ENCODE results near the gene EHF. TPM values are rescaled to one million over a fixed set of nuclear protein-coding genes. Genes with fewer than 3 reads are reported as not detected.

The EHF gene
- total and polyA plus RNA-seq, 2 of the 13 experiments (the other 11 are each of a cell fraction or from before 2014, with no cell fraction given), result 0.04 to 0.46 TPM

- TF ChIP-seq SKIL (CRISPR knock-in tag; IDR thresholded peaks at IDR 0.05; ENCODE audit: borderline replicate concordance) (no peak), HCFC1 (IDR thresholded peaks at IDR 0.05; ENCODE audit: low read depth, low read length) (peak; percentile 22; the same call in 1 of the 2 replicates), ZNF761 (CRISPR knock-in tag; conservative IDR thresholded peaks at IDR 0.05) (peak; percentile 35; the same call in 1 of the 2 replicates), SNAPC4 (CRISPR knock-in tag; IDR thresholded peaks at IDR 0.05) (0 out of 2 replicates have a peak, but pooled peaks have one; percentile 66), HOXA9 (CRISPR knock-in tag; IDR thresholded peaks at IDR 0.05; ENCODE audit: borderline replicate concordance) (no peak), ZSCAN5A (CRISPR knock-in tag; IDR thresholded peaks at IDR 0.05; ENCODE audit: borderline replicate concordance) (no peak), ZNF160 (CRISPR knock-in tag; IDR thresholded peaks at IDR 0.05) (0 out of 2 replicates have a peak, but pooled peaks have one; percentile 47), NCOA2 (CRISPR knock-in tag; IDR thresholded peaks at IDR 0.05) (peak; percentile 60), HMGA1 (CRISPR knock-in tag; conservative IDR thresholded peaks at IDR 0.05) (no peak), ZBTB14 (CRISPR knock-in tag; IDR thresholded peaks at IDR 0.05) (no peak), PLSCR1 (CRISPR knock-in tag; IDR thresholded peaks at IDR 0.05; ENCODE audit: borderline replicate concordance) (no peak), ZNF180 (CRISPR knock-in tag; IDR thresholded peaks at IDR 0.05; ENCODE audit: borderline replicate concordance, low read depth) (no peak), NFATC3 (CRISPR knock-in tag; IDR thresholded peaks at IDR 0.05) (no peak), ZBTB1 (CRISPR knock-in tag; IDR thresholded peaks at IDR 0.05; ENCODE audit: borderline replicate concordance) (no peak), KDM5B (CRISPR knock-in tag; IDR thresholded peaks at IDR 0.05; ENCODE audit: borderline replicate concordance) (peak; percentile 58; the same call in 1 of the 2 replicates), ATM (IDR thresholded peaks at IDR 0.05; ENCODE audit: borderline replicate concordance) (no peak)
Measured at GRCh38 chr11:34640050-34640923, 19.4 kb downstream of the EHF start (continued).

All from HepG2 (cell line).